ENCODE measurements around the gene CCDC18. TPM values are rescaled to one million over a fixed set of nuclear protein-coding genes. Genes with fewer than 3 reads are reported as not detected.
A peak's percentile ranks its signal among the peaks of the same experiment; 100 is the strongest.
"Not testable (repeated sequence)": the region's sequence is repeated elsewhere in the genome, so short reads cannot be mapped to it uniquely, and the experiment has no call there.

CCDC18 gene
- total and polyA plus RNA-seq, 8 donors: 4.1 to 17.2 (median 11.6) TPM

DNA sequence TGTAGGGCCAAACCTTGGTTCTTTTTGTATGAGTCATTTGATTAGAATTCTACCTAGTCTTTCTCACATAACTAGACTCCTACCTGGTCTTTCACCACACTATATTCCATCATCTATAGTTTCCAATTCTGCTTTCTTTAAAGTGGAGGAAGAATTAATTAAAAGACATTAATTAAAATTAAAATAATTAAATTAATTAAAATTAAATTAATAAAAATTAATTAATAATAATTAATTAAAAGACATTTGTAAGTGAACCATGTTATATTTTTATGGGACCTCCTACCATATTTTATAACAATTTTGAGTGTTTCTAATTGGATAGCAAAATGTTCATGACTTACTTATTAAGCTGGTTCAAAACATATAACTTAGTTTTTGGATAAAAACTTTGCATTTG is 77.4 kb downstream of the CCDC18 start:
- TF ChIP-seq CTCF (IDR thresholded peaks at IDR 0.05): no peak
- Histone ChIP-seq H3K4me3 (no peak overlapping the region), H3K4me1 (no peaks in the 10 kb centered on the region), H3K9me3 (peaks cover 0 to 14% of the 10 kb centered on the region in 2 donors), H3K36me3 (peaks cover 0 to 33% of the 10 kb centered on the region in 2 donors), H3K27me3 (no peaks in the 10 kb centered on the region), H3K27ac (no peak overlapping the region)
- DNase-seq: no peak
- intact Hi-C loops (cut with DNase I): no loop called here
- ATAC-seq: no peak

GRCh38 chr1:93260726-93261125 is 80.2 kb downstream of the CCDC18 start:
- ATAC-seq; intact Hi-C loops (cut with DNase I): not testable (repeated sequence)
- H3K9me3 ChIP-seq: peaks cover 0 to 19% of the 10 kb centered on the region in 2 donors

DNA sequence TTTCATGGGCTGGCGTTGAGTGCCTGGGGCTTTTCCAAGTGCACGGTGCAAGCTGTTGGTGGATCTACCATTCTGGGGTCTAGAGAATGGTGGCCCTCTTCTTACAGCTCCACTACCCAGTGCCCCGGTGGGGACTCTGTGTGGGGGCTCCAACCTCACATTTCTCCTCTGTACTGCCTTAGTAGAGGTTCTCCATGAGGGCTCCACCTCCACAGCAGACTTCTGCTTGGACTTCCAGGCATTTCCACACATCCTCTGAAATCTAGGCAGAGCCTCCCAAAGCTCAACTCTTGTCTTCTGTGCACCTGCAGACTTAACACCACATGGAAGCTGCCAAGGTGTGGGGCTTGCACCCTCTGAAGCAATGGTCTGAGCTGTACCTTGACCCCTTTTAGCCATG is 82.1 kb downstream of the CCDC18 start:
- intact Hi-C loops (cut with DNase I): no loop called here
- H3K4me3 ChIP-seq: no peak overlapping the region
- peaks cover 0 to 35% of the 10 kb centered on the region in 2 donors for H3K36me3 ChIP-seq
- no peak overlapping the region for H3K27ac ChIP-seq
- peaks cover 0 to 19% of the 10 kb centered on the region in 2 donors for H3K9me3 ChIP-seq
- no peaks in the 10 kb centered on the region for H3K27me3 ChIP-seq
- DNase-seq (no peak), ATAC-seq (no peak)
- no peaks in the 10 kb centered on the region for H3K4me1 ChIP-seq
- TF ChIP-seq CTCF (IDR thresholded peaks at IDR 0.05): no peak

More at GRCh38 chr1:93260726-93261125, 80.2 kb downstream of the CCDC18 start:
- peaks cover 0 to 35% of the 10 kb centered on the region in 2 donors for H3K36me3 ChIP-seq
- not testable (repeated sequence) for DNase-seq, H3K27ac ChIP-seq, H3K4me1 ChIP-seq, H3K4me3 ChIP-seq, H3K27me3 ChIP-seq

- H3K4me1 ChIP-seq; ATAC-seq; intact Hi-C loops (cut with DNase I); H3K4me3 ChIP-seq; H3K27me3 ChIP-seq; H3K27ac ChIP-seq; H3K36me3 ChIP-seq; H3K9me3 ChIP-seq; DNase-seq: not testable (repeated sequence)
Observed at GRCh38 chr1:93268888-93269287, 88.4 kb downstream of the CCDC18 start.

- H3K9me3 ChIP-seq; DNase-seq; intact Hi-C loops (cut with DNase I); H3K4me3 ChIP-seq; H3K4me1 ChIP-seq; H3K36me3 ChIP-seq; H3K27me3 ChIP-seq: not testable (repeated sequence)
- ATAC-seq: peak; percentile 12
- peak overlapping the region; percentile 43 to 66 for H3K27ac ChIP-seq
Observed at GRCh38 chr1:93275262-93275633, 94.7 kb downstream of the CCDC18 start.

- peak; percentile 87 for ATAC-seq
- H3K4me3 ChIP-seq: no peak overlapping the region
- H3K9me3 ChIP-seq: peaks cover 0 to 8% of the 10 kb centered on the region in 2 donors
- intact Hi-C loops (cut with DNase I): no loop called here
- H3K27me3 ChIP-seq: no peaks in the 10 kb centered on the region
- peak overlapping the region; percentile 43 to 66 for H3K27ac ChIP-seq
- no peaks in the 10 kb centered on the region for H3K36me3 ChIP-seq
- peak in 3 of 4 donors; percentile 29 to 52 (median 38) for DNase-seq
- no peak for TF ChIP-seq CTCF (IDR thresholded peaks at IDR 0.05)
- no peaks in the 10 kb centered on the region for H3K4me1 ChIP-seq
Observed at GRCh38 chr1:93275634-93276295, 95.2 kb downstream of the CCDC18 start.

DNA sequence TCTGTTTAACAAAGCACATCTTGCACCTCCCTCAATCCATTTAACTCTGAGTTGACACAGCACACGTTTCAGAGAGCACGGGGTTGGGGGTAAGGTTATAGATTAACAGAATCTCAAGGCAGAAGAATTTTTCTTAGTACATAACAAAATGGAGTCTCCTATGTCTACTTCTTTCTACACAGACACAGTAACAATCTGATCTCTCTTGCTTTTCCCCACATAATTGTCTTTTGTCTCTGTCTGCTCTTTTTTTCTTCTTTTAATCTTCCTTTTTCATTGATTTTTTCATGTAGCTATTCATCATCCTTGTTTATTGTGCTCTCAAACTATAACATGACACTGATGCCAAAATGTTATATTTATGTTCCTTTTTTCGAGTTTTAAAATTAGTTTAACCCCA is 97.0 kb downstream of the CCDC18 start:
- not testable (repeated sequence) for ATAC-seq
- peak overlapping the region; percentile 33 to 48 for H3K27ac ChIP-seq

More for the DNA sequence above, 97.0 kb downstream of the CCDC18 start:
- H3K4me1 ChIP-seq; DNase-seq; H3K27me3 ChIP-seq; H3K9me3 ChIP-seq; intact Hi-C loops (cut with DNase I); H3K36me3 ChIP-seq; H3K4me3 ChIP-seq: not testable (repeated sequence)
